Measurements from ENCODE around the gene GFAP. TPM values are rescaled to one million over a fixed set of nuclear protein-coding genes. Genes with fewer than 3 reads are reported as not detected.

GFAP gene
- total RNA-seq, 4 donors from 2014 or later, result not detected

DNA sequence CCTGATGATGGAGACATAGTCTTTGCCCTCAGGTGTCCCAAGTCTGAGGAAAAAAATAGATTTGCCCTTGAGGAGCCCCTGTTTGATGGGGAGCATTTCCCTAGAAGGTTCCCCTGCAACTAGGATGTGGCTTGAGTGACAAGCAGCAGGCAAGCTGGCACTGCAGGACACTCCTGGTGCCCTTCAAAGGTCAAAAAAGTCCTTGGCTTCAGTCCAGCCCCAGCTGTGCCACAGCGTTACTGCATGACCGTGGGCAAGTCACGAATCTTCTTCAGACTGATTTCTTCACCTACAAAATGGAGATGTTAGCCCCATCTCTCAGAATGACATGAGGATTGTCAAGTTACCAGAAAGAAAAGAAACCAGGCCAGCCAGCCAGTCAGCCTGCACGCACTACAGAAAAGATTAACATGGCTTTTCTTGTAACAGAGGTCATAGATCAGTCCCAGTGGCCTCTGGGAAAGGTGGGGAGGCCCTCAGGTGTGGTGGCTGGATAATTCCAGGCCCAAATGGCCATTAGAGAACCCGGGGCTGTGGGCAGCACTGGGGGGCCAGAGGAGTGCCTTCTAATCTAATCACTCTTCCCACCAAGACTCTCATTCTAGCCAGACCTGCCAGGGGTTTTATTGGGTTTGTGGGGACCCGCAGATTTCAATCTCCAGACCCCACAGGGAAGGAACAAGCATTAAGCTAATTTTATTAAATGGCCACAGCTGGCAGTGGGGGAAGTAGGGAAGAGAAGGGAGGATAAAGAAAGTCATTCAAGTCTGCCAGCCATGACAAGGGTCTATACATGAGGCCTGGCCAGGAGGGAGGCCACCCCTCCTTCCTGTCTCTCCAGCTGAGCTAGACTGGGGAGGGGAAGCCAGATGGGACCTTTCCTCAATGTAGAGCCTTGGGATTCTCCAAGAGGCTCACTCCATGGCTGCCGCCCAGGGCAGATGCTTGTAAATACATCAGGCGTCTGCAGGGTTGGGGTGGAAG, 42.0 kb upstream of the GFAP start:
- H3K27ac ChIP-seq, result no peak overlapping the region
- no peaks in the 10 kb centered on the region for H3K36me3 ChIP-seq
- no peaks in the 10 kb centered on the region for H3K9me3 ChIP-seq
- no peak for DNase-seq
- H3K4me3 ChIP-seq, result no peak overlapping the region
- peaks cover 8 to 13% (median 10%) of the 10 kb centered on the region in 3 donors for H3K4me1 ChIP-seq
- TF ChIP-seq POLR2A (IDR thresholded peaks at IDR 0.05), result no peak
- TF ChIP-seq, protein P1, sequence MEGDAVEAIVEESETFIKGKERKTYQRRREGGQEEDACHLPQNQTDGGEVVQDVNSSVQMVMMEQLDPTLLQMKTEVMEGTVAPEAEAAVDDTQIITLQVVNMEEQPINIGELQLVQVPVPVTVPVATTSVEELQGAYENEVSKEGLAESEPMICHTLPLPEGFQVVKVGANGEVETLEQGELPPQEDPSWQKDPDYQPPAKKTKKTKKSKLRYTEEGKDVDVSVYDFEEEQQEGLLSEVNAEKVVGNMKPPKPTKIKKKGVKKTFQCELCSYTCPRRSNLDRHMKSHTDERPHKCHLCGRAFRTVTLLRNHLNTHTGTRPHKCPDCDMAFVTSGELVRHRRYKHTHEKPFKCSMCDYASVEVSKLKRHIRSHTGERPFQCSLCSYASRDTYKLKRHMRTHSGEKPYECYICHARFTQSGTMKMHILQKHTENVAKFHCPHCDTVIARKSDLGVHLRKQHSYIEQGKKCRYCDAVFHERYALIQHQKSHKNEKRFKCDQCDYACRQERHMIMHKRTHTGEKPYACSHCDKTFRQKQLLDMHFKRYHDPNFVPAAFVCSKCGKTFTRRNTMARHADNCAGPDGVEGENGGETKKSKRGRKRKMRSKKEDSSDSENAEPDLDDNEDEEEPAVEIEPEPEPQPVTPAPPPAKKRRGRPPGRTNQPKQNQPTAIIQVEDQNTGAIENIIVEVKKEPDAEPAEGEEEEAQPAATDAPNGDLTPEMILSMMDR (IDR thresholded peaks at IDR 0.05), result no peak
- 77 to 78% methylated on average over 4 to 7 of the region's 8 CpGs for WGBS, 2 donors
- H3K27me3 ChIP-seq, result peaks cover 0 to 62% (median 0%) of the 10 kb centered on the region in 4 donors
- intact Hi-C loops (cut with DNase I), result no loop called here

DNA sequence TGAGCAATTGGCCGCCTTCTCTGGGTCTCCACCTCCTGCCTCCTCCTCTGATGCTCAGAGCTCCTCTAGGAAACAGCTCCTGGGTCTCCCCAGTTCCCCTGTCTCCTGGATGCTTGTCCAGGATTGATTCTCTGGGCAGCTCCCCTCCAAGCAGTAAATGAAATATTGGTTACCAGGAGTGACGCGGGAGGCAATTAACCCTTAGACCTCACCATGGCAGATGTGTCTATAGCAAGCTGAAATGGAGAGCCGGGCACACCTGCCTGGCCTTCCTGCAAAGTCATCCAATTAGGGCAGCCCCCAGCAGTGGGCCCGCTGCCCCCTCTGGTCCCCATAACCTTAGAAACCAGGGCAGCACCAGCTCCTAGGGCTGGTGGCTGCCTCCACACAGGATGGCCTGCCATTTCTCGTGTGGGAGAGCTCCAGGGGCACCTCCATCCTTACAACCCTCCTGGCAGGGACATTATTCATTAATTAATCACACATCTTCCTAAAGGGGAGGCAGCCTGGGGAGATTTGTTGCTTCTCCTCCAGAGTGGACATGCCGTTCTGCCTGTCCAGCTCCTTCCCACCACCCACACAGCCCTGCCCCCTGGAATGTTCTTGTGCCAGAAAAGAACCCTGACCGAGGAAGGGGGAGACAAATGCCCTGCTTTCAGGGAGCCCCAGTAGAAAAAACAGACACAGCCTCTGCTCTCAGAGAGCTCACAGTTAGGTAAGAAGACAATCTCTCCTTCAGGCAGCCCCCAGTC, 40.5 kb upstream of the GFAP start:
- no peaks in the 10 kb centered on the region for H3K9me3 ChIP-seq
- H3K27ac ChIP-seq, result no peak overlapping the region
- intact Hi-C loops (cut with DNase I), result no loop called here
- TF ChIP-seq POLR2A (IDR thresholded peaks at IDR 0.05), result no peak
- TF ChIP-seq, protein P1 (IDR thresholded peaks at IDR 0.05), result no peak
- DNase-seq, result no peak
- no peak overlapping the region for H3K4me3 ChIP-seq
- WGBS, 2 donors, result 51 to 100% methylated on average over 1 to 5 of the region's 8 CpGs
- H3K4me1 ChIP-seq, result peaks cover 8 to 13% (median 10%) of the 10 kb centered on the region in 3 donors
- no peaks in the 10 kb centered on the region for H3K36me3 ChIP-seq
- H3K27me3 ChIP-seq, result peaks cover 0 to 51% (median 0%) of the 10 kb centered on the region in 4 donors

DNA sequence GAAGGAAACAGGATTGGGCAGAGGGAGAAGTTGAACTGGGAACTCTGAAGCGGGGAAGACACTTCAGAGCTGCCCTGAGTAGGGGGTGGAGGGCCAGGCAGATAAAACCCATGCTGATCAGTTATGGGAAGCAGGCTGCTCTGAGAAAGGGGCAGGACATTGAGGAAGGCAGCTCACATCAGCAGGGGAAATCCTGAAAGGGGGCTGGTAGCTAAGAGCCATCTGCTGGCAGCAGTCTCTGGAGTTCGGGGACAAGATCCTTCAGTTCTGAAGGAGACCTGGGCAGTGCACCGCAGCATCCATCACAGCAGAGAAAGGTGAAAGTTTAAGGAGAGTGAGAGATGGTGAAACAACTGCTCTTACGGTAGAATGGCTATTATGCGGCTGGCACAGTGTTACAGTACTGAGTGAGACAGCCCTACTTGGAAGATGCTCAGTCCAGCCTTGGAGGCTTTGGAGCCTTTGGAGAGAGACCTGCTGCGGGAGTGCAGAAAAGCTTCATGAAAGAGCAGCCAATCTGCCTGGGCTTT, 37.7 kb upstream of the GFAP start:
- intact Hi-C loops (cut with DNase I), result no loop called here
- WGBS, 2 donors, result 76% methylated on average over 6 of the region's 6 CpGs
- H3K27me3 ChIP-seq, result peaks cover 0 to 23% (median 0%) of the 10 kb centered on the region in 4 donors
- no peaks in the 10 kb centered on the region for H3K36me3 ChIP-seq
- H3K4me1 ChIP-seq, result peaks cover 3 to 5% (median 4%) of the 10 kb centered on the region in 3 donors
- H3K27ac ChIP-seq, result no peak overlapping the region
- TF ChIP-seq POLR2A (IDR thresholded peaks at IDR 0.05), result no peak
- TF ChIP-seq, protein P1 (IDR thresholded peaks at IDR 0.05), result no peak
- H3K9me3 ChIP-seq, result no peaks in the 10 kb centered on the region
- H3K4me3 ChIP-seq, result no peak overlapping the region
- no peak for DNase-seq

DNA sequence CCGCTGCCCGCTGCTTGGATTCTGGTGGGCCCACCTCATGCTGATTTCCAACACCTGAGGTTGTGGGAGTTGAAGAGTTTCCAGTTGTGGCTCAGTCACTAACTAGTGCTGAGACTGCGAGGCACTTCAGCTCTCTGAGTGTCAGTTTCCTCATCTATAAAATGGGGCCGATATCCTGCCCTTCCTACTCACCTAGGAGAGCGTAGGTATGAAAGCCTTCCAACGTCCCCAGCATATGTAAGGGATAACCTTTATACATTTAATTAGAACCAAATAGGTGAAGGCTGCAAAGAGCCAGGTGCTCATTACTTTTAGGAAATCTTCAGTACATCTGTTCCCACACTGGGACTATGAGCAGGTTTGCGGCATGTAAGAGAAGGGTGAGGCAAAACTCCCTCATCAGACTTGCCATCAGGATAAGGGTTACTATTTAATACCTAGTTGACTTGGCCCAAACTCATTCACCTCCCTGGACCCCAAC, 33.1 kb upstream of the GFAP start:
- intact Hi-C loops (cut with DNase I), result no loop called here
- no peaks in the 10 kb centered on the region for H3K9me3 ChIP-seq
- 73 to 100% methylated on average over 1 to 6 of the region's 7 CpGs for WGBS, 2 donors
- H3K4me1 ChIP-seq, result peaks cover 8 to 21% (median 11%) of the 10 kb centered on the region in 3 donors
- no peaks in the 10 kb centered on the region for H3K36me3 ChIP-seq
- no peaks in the 10 kb centered on the region for H3K27me3 ChIP-seq
- no peak for TF ChIP-seq POLR2A (IDR thresholded peaks at IDR 0.05)
- TF ChIP-seq, protein P1 (IDR thresholded peaks at IDR 0.05), result no peak
- peak overlapping the region; percentile 42 to 79 (median 66) for H3K4me3 ChIP-seq
- no peak for DNase-seq
- H3K27ac ChIP-seq, result peak overlapping the region in 3 of 4 donors; percentile 56 to 73 (median 62)
